KG1 (cell line): ENCODE results near the gene KIN.
"Not testable (repeated sequence)": the region's sequence is repeated elsewhere in the genome, so short reads cannot be mapped to it uniquely, and the experiment has no call there.

ENCODE experiments used
- DNase-seq: peaks from one replicate; lab custom pipeline; 2025; lab: John Stamatoyannopoulos, UW

The KIN gene

DNA sequence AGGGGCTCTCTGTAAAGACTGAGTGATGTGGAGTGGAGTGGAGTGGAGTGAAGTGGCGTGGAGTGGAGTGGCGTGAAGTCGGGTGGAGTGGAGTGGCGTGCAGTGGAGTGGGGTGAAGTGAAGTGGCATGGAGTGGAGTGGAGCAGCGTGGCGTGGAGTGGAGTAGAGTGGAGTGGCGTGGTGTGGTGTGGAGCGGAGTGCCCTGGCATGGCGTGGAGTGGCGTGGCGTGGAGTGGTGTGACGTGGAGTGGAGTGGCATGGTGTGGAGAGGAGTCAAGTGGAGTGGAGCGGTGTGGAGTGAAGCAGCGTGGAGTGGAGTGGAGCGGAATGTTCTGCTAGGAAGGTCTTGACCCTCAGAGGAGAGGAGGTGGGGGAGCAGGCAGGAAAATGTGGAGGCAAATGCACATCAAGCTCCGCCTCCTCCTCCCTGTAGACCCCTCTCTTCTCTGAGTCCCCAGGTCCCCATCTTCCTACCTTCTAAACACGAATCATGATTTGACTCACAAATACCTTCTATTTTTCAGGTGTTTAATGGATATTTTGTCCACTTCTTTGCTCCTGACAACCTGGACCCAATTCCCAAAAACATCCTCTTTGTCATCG lies 64.8 kb downstream of the KIN start:
- no peak for DNase-seq

DNA sequence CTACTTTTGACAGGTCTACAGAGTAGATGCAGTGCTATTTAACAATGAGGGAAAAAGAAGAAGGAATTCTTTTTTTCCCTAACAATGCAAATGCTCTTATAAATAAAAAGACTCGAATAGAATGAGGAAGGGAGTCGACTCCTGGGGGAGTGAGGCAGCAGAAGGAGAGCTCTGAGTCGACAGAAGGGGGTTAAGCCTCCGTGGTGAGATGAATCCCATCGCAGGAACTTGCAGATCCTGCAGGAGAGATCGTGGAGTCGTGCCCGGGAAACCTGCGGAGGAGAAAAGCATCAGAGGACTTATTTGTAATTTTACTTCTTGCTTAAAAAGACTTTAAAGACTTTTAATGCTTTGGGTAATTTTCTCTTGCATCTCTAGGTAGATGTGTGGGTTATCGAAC lies 67.3 kb downstream of the KIN start:
- no peak for DNase-seq

DNA sequence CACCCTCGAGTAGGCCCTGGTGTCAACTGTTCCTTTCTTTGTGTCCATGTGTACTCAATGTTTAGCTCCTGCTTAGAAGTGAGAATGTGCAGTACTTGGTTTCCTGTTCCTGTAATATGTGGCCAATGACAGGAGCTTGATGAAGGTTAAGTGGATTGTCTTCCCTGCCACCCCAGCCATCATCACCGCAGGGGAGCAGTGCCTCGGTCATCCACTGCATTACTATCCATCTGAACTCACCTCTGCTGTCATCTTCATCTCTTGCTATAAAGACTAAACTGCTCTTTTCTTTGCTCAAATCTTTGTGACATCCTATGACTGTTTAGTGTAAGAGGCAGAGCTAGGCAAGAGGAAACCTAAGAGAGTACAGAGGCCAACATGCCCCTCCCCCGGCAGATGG lies 69.1 kb downstream of the KIN start:
- no peak for DNase-seq

DNA sequence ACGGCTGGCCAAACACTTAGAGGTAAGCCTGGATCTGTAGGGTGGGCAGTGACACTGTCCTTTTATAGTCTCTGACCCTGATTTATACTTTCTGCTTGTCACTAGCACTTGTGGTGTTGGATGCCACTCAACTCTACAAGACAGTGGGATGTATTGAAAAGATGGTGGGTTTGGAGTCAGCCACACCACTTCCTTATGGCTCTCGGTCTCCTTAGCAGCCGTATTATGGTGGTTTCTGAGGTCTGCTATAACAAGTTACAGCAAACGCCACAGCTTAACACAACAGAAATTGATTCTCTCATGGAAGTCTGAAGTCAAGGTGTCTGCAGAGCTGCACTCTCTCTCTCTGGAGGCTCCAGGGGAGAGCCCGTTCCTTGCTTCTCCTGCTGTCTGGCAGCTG lies 70.0 kb downstream of the KIN start:
- no peak for DNase-seq

DNA sequence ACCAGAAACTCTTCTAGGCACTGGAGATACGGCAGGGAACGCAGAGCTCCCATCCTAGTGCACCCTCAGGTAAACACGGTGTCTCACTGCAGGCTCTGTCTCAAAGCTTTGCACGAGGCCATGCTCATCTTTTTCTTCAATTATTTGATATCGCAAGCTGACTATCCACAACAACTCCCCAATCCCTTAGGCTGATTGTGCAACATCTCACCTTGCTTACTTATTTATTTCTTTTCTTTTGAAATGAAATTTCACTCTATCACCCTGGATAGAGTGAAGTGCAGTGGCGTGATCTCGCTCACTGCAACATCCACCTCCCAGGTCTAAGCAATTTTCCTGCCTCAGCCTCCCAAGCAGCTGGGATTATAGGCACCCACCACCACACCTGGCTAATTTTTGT lies 72.3 kb downstream of the KIN start:
- DNase-seq = no peak

DNA sequence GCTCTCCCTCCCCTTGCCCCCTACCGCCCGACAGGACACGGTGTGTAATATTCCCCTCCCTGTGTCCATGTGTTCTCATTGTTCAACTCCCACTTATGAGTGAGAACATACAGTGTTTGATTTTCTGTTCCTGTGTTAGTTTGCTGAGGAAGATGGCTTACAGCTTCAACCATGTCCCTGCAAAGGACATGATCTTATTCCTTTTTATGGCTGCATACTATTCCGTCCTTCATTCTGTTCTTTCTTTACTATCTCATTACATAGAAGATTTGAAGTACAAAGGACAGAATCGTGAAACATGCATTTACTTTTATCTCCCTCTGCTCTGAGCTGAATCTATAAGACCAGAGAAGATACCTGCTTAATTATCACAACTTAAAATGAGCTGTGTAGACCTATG lies 76.7 kb downstream of the KIN start:
- DNase-seq = not testable (repeated sequence)

DNA sequence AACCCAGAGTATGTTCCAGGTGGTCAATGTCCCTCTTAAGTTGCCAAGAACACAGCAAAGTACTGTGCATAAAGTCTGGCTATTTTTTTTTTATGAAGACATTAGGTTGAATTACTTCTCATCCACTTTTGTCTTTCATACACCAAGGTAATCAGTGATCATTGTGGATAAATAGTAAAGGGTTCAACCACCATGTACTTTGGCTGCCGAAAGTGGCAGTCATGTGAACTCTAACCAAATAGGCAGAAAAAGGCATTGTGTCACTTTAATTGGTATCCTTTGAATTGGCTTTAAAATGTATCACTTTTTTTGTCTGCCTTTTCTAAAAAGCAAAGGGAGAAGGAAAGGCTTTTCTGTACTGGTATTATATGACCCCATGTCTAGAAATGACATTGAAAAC lies 77.3 kb downstream of the KIN start:
- no peak for DNase-seq

DNA sequence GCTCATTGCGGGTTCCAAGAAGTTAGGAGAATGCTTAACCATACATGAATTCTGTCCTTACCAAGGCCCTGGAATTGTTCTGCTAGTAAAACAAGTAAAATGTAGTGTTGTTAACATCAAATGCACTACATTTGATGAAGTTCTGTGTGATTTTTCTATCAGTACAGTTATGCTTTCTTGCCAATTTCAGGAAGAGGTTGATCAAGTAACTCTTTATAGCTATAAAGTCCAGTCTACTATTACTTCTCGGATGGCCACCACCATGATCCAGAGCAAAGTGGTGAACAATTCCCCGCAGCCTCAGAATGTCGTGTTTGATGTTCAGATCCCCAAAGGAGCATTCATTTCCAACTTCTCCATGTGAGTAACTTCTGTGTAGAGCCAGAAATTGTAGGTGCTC lies 79.0 kb downstream of the KIN start:
- DNase-seq = no peak

DNA sequence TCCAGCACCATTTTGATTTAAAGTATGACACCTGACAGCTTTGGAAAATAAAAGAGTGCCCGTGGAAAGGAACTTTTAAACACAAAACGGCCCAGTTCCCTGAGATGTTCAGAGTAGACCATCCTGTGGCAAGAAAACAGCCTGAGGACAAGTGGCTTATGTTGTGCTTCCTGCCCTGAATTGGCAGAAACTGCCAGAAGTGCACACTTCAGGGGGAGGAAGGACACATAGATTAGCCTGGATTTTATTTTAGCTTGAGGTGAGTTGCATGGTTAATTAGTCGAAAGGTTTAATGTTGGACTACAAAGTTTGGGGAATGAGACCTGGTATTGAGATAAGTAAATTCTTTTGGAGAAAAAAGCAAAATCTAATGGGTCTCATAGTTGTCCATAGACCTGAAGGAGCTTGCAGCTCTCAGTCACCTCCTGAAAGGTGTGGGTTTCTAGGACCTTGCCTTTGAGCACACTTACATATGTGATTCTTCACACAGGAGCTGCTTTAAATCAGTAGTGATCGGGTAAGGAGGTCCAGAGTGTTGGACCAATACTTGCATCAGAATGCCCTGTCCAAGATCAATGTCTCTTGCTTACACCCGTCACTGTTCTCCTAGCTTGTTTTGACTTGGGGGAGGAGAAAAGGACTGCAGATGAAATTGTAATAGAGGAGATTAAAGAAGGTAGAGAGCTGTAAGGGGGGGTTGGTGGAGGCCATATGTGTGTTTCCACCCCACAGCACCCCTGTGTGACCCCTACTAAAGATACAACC lies 79.8 kb downstream of the KIN start:
- DNase-seq = no peak

DNA sequence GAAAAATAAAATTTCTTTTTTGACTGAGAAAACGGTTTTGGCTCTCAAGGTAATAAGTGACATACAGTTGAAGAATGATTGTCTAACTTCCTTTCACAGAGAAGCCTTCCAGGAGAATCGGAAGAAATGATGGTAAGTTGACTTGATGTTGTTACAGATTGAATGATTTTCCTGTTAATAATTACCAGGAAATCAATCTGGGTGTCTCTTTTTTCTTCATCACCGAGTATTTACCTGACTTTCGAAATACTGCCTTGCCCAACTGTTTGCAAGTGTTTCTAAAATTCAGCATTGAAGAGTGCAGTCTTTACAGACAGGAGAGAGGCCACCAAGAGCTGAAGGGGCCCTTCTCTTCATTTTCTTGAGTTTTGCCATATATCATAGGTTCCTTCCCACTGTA lies 80.7 kb downstream of the KIN start:
- DNase-seq = no peak

DNA sequence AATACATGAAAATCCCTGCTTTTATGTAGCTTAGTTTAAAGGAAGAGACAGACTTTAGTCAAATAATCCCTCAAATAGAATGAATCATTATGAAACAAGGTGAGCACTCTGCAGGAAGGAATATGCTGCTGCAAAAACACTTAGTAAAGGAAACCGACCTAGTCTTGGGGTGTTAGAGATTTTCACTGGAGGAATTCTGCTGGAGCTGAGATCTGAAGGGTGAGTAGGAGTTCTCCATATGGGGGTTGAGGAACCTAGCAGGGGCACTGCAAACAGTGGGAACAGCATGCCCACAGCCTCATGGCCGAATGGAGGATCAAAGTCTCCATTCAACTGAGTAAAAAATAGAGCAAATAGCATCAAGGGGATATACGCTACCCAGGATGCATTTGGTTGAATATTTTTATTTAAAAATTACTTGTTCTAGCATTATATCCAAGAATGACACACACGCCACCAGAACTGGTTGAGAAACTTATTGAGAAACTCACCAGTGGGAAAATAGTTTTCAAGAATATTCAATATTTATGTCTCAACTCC lies 81.2 kb downstream of the KIN start:
- no peak for DNase-seq

DNA sequence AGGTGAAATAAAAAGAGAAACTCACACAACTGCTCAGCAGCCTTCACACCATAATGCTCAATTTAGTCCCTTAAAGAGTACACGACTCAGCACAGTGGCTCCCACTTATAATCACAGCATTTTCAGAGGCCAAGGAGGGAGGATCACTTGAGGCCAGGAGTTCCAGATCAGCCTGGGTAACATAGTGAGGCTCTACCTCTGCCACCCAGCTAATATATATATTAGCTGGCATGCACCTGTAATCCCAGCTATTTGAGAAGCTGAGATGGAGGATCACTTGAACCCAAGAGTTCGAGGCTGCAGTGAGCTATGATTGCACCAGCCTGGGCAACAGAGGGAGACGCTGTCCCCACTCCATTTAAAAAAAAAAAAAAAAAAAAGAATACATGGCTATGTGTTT lies 82.5 kb downstream of the KIN start:
- DNase-seq = no peak

DNA sequence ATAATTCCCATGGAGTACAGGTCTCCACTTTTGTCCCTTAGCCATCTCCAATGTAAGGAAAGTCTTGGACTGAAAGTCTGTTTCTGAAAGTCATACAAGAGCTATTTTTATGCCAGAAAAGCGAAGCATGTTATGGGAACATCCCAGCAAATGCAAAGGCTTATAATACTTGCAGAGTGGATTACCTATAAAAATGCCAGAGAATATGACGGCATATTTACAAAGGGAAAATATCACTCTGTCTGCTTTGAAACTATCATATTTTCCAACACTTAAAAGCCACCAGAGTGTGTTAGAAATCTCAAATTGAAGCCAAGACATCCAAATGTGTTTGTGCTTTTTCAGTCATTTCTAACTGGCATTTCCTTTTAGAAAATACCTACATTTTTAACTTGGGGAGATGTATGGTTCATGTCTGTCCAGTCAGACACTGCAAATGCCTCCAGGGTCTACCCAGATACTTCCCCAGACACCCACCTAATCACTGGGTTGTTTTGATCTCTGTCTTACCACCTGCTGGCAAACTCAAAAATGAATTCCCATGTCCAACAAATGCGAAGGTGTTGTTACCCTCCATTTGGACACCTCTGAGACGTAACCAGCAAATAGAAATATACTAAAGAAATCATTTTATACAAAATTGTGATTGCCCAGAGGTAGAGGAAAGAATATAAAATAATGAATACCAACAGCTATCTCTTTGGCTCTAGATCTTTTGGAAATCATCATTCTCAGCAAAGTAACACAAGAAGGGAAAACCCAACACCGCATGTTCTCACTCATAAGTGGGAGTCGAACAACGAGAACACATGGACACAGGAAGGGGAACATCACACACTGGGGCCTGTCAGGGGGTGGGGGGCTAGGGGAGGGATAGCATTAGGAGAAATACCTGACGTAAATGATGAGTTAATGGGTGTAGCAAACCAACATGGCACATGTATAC lies 83.4 kb downstream of the KIN start:
- no peak for DNase-seq

DNA sequence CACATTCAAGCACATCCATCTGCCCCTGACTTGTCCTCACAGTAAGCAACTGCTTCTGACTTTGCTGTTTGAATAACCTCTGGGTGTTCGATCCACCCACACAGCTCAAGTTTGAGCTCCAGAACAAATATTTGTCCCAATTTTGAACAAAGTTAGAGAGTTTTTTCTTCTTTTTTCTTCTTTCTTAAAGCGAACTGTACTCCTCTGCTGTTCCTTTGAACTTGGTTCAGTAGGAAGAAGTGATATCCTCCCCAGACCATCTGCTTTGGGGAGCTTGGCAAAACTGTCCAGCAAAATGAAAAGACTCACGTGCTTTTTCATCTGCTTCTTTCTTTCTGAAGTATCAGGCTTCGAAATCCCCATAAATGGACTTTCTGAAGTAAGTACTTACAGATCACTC lies 84.7 kb downstream of the KIN start, which contains the start of gene ITIH2:
TSS of gene ITIH2 (plus strand) at position 177 of the 400 bp plus-strand sequence. CDS start at position 296, 119 bp downstream.
- no peak for DNase-seq

DNA sequence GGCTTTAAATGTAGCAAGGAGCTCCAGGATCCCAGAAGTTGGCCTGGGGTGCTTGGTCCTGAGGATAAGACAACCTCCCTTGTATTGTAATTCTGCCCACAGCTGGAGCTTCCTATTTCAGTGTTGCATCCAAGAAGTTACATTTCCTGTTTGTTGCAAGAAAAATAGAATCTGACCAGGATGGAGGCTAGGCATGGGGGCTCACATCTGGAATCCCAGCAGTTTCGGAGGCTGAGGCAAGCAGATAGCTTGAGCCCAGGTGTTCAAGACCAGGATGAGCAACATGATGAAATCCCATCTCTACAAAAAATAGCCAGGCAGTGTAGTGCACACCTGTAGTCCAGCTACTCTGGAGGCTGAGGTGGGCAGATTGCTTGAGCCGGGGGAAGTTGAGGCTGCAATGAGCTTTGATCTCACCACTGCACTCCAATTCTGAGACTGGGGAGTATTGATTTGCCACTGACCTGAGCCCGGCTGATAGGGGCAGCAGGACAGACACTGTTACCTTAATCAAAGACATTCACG lies 85.4 kb downstream of the KIN start:
- no peak for DNase-seq

DNA sequence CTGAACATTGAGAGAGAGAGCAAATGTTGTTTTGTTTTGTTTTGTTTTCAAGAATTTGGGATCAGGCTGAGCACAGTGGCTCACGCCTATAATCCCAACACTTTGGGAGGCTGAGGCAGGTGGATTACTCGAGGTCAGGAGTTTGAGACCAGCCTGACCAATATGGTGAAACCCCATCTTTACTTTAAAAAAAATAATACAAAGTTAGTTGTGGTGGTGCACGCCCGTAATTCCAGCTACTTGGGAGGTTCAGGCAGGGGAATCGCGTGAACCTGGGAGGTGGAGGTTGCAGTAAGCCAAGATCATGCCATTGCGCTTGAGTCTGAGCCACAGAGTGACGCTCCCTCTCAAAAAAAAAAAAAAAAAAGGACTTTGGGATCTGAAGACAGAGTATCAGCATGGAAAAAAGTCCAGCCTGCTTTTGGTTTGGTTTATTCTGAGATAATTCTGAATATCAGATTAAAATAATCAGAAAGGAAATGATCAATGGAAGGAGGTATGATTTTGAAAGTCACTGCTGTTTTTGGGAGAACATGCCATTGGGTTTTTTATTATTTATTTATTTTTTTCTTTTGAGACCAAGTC lies 86.5 kb downstream of the KIN start:
- DNase-seq = no peak
